OCI-LY7 (cell line): ENCODE measurements around the gene PGBD1.

Experiments used
- EZH2phosphoT487 ChIP-seq: fragments of 200-600 bp; sonication (generic); IDR thresholded peaks from 2 replicates; pipeline ENCODE4 v1.6.1; 2018; ENCODE audit warnings: low read depth, borderline replicate concordance, mild to moderate bottlenecking, mixed run types, antibody characterized with exemption, low read length, moderate library complexity, mixed read lengths
- TF ChIP-seq, protein P1 (sequence below): fragments of 200-600 bp; sonication (generic); conservative IDR thresholded peaks from 2 replicates; pipeline ENCODE4 v1.5.1; 2014; ENCODE audit warnings: mild to moderate bottlenecking, antibody characterized with exemption, low read length, moderate library complexity, mixed read lengths

DNA sequence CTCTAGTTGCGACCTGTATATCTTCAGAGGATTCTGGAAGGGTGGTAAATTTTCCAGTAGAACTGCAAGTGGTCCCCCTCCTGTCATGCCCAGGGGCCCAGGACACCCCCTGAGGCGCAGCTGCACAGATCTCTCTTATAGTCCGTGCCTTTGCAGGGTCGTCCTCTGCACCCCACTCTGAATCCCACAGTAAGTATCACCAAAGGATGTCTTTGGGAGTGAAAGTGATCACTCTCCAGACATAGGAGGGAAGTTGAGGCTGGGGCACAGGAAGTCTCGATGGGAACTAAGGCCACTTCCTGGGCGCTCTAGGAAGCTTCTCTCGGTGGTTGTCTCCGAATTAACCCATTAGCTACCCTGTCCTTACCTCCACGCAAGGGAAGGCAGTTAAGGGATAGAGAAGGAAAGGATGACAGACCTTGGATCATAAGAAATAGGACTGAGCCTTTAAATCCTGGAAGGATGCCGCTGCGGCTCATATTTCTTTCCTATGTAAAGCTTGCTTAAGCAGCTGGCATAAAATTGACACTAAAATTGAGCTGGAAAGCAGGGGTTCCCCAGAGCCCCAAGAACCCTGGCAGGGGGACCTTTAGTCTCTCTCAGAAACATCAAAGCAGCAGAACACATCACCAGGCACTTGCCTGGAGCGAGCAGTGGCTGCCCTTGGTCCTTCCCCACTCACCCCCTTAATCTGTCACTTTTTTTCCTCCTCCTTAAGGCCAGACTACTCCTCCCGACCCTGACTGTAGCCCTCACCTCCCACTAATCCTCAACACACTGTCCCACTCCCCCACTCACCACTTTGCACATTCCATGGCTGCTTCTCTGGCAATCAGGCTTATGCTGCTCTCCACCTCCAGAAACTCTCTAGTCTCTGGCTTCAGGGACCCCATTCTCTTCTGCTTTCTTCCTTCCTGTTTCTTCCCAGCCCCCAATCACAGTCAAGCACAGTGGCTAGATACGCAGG, 29.1 kb upstream of the PGBD1 start, which contains the start of gene ZKSCAN4:
- TF ChIP-seq EZH2phosphoT487 = no peak
- TF ChIP-seq, protein P1, sequence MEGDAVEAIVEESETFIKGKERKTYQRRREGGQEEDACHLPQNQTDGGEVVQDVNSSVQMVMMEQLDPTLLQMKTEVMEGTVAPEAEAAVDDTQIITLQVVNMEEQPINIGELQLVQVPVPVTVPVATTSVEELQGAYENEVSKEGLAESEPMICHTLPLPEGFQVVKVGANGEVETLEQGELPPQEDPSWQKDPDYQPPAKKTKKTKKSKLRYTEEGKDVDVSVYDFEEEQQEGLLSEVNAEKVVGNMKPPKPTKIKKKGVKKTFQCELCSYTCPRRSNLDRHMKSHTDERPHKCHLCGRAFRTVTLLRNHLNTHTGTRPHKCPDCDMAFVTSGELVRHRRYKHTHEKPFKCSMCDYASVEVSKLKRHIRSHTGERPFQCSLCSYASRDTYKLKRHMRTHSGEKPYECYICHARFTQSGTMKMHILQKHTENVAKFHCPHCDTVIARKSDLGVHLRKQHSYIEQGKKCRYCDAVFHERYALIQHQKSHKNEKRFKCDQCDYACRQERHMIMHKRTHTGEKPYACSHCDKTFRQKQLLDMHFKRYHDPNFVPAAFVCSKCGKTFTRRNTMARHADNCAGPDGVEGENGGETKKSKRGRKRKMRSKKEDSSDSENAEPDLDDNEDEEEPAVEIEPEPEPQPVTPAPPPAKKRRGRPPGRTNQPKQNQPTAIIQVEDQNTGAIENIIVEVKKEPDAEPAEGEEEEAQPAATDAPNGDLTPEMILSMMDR = no peak
